Muscle layer of colon (tissue), 2 donors: ENCODE data around the gene ULK2.

Experiments
- H3K27ac ChIP-seq: one replicate; pipeline ENCODE4 v1.7.0; 2013; ENCODE audit warnings: low read depth, mild to moderate bottlenecking, low read length, moderate library complexity
- H3K27me3 ChIP-seq, 2 donors: one replicate each; pipeline ENCODE4 v1.7.0; 2013; ENCODE audit warnings: low read length in 2 of 2, mild to moderate bottlenecking in 2 of 2; ENCODE audit not compliant: insufficient read depth in 2 of 2, control insufficient read depth in 1 of 2
- H3K36me3 ChIP-seq: one replicate; pipeline ENCODE4 v1.7.0; 2013; ENCODE audit warnings: mild to moderate bottlenecking, low read length; ENCODE audit not compliant: insufficient read depth
- H3K4me1 ChIP-seq: one replicate; pipeline ENCODE4 v1.7.0; 2013; ENCODE audit warnings: mild to moderate bottlenecking, low read length; ENCODE audit not compliant: insufficient read depth
- H3K4me3 ChIP-seq, 2 donors: one replicate each; pipeline ENCODE4 v1.7.0; 2013; ENCODE audit warnings: low read length in 2 of 2, low read depth in 1 of 2, mild to moderate bottlenecking in 1 of 2, moderate library complexity in 1 of 2
- H3K9ac ChIP-seq: one replicate; pipeline ENCODE4 v1.7.0; 2013; ENCODE audit warnings: low read length
- H3K9me3 ChIP-seq: one replicate; pipeline ENCODE4 v1.7.0; 2013; ENCODE audit warnings: mild to moderate bottlenecking, low read length
- donor health status: abdominal sarcoma.
- donor health status: Adenocarcinoma of cecum.

The ULK2 gene

DNA sequence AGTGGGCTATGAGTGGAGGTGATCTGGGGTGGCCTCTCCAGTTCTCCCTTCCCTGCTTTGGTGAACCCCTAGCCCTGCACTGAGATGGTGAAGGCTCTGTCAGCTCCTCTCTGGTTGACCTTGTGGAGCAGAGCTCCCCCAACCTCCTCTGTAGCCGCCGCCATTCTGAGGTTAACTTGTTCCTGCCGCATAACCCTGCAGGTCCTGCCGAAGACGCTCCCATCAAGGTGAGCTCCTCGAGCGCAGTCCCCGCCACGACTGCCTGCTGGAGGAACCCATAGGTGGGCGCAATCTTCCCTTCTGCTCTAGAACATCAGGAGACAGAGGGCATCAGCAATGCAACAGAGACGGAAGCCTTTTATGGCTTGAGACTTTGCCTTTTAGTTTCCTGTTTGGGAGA, 136.1 kb downstream of the ULK2 start:
- Histone ChIP-seq H3K9ac (no peak overlapping the region), H3K36me3 (no peaks in the 10 kb centered on the region), H3K9me3 (no peaks in the 10 kb centered on the region), H3K27me3 (no peaks in the 10 kb centered on the region), H3K27ac (no peak overlapping the region), H3K4me3 (no peak overlapping the region), H3K4me1 (peaks cover 22% of the 10 kb centered on the region)

GRCh38 chr17:19730843-19731242, 136.9 kb downstream of the ULK2 start:
- Histone ChIP-seq H3K9ac (no peak overlapping the region), H3K4me1 (peaks cover 28% of the 10 kb centered on the region), H3K27ac (no peak overlapping the region)

DNA sequence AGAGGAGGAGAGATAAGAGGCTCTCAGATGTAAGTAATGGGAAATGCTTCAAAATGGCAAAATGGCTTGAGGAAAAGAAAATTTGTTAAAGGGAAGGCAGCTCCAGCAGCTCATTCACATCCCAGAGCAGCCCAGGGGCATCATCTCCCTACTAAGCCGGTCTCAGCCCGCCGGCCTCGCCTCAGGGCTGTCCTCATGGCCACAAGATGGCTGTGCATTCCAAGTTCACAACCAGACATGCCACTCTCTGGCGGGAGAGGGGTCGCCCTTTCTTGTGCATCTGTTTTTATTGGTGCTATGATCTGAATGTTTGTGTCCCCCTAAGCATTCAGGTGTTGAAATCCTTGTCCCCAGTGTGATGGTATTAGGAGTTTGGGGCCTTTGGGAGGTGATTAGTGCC, 137.8 kb downstream of the ULK2 start:
- Histone ChIP-seq H3K36me3 (no peaks in the 10 kb centered on the region), H3K4me1 (peaks cover 28% of the 10 kb centered on the region), H3K9ac (no peak overlapping the region), H3K9me3 (no peaks in the 10 kb centered on the region), H3K27me3 (no peaks in the 10 kb centered on the region), H3K4me3 (no peak overlapping the region), H3K27ac (peak overlapping the region; percentile 30)

More at GRCh38 chr17:19730843-19731242, 136.9 kb downstream of the ULK2 start:
- no peaks in the 10 kb centered on the region for H3K36me3 ChIP-seq
- H3K4me3 ChIP-seq = no peak overlapping the region
- no peaks in the 10 kb centered on the region for H3K27me3 ChIP-seq
- no peaks in the 10 kb centered on the region for H3K9me3 ChIP-seq

DNA sequence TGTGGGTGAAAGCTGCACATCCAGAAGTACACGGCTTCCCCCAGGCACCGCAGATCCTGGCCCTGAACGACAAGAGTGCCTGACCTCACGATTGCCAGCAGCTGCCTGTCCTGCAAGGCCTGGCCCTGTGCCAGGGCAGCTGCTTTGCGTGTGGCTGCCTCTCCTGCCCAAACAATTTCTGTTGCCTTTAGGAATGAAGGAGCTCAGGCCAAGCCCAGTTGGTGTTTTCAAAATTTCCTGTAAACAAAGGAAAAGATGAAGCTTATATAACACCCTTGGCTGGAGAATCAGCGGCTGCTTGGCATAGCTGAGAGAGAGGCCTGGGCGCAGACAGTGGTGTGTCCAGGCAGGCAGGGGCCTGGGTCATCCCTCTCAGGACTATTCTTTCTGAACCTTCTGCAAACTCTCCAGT, 139.6 kb downstream of the ULK2 start:
- peaks cover 35% of the 10 kb centered on the region for H3K4me1 ChIP-seq
- no peaks in the 10 kb centered on the region for H3K9me3 ChIP-seq
- H3K4me3 ChIP-seq = no peak overlapping the region
- H3K9ac ChIP-seq = no peak overlapping the region
- no peaks in the 10 kb centered on the region for H3K36me3 ChIP-seq
- H3K27me3 ChIP-seq = no peaks in the 10 kb centered on the region
- peak overlapping the region; percentile 89 for H3K27ac ChIP-seq

- Histone ChIP-seq H3K9me3 (no peaks in the 10 kb centered on the region), H3K4me1 (peaks cover 35% of the 10 kb centered on the region), H3K27ac (peak overlapping the region; percentile 89), H3K36me3 (no peaks in the 10 kb centered on the region), H3K4me3 (no peak overlapping the region), H3K27me3 (no peaks in the 10 kb centered on the region), H3K9ac (no peak overlapping the region)
These were observed 140.1 kb downstream of the ULK2 start for GRCh38 chr17:19727501-19728078.

GRCh38 chr17:19726631-19727376, 140.9 kb downstream of the ULK2 start:
- H3K9me3 ChIP-seq = no peaks in the 10 kb centered on the region
- H3K4me3 ChIP-seq = peak overlapping the region in 1 of 2 donors; percentile 16
- H3K36me3 ChIP-seq = no peaks in the 10 kb centered on the region
- H3K27ac ChIP-seq = peak overlapping the region; percentile 89
- peaks cover 35% of the 10 kb centered on the region for H3K4me1 ChIP-seq
- H3K27me3 ChIP-seq = no peaks in the 10 kb centered on the region
- H3K9ac ChIP-seq = no peak overlapping the region

DNA sequence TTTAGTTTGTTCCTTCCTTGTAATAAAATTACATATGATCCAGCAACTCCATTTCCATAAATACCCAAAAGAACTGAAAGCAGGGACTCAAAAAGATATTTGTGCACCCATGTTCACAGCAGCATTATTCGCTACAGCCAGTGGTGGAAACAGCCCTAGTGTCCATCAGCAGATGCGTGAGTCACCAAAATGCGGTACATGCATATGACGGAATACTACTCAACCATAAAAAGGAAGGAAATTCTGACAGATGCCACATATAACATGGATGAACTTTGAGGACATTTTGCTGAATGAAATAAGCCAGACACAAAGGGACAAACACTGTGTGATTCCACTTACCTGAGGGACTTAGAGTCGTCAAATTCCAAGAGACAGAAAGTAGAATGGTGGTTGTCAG, 142.2 kb downstream of the ULK2 start:
- no peak overlapping the region for H3K27ac ChIP-seq
- H3K36me3 ChIP-seq = no peaks in the 10 kb centered on the region
- no peak overlapping the region for H3K9ac ChIP-seq
- H3K4me1 ChIP-seq = peaks cover 35% of the 10 kb centered on the region
- H3K9me3 ChIP-seq = no peaks in the 10 kb centered on the region
- H3K4me3 ChIP-seq = no peak overlapping the region
- H3K27me3 ChIP-seq = no peaks in the 10 kb centered on the region

- no peaks in the 10 kb centered on the region for H3K27me3 ChIP-seq
- H3K4me3 ChIP-seq = peak overlapping the region; percentile 42
- peaks cover 35% of the 10 kb centered on the region for H3K4me1 ChIP-seq
- H3K9me3 ChIP-seq = no peaks in the 10 kb centered on the region
- no peak overlapping the region for H3K9ac ChIP-seq
- peak overlapping the region; percentile 52 for H3K27ac ChIP-seq
- no peaks in the 10 kb centered on the region for H3K36me3 ChIP-seq
These were observed 143.0 kb downstream of the ULK2 start for GRCh38 chr17:19724501-19725420.

GRCh38 chr17:19723964-19724363, 143.8 kb downstream of the ULK2 start:
- Histone ChIP-seq H3K9ac (no peak overlapping the region), H3K27me3 (no peaks in the 10 kb centered on the region), H3K4me1 (peaks cover 35% of the 10 kb centered on the region), H3K36me3 (no peaks in the 10 kb centered on the region), H3K9me3 (no peaks in the 10 kb centered on the region), H3K27ac (no peak overlapping the region), H3K4me3 (peak overlapping the region in 1 of 2 donors; percentile 42)
